ENCODE data around the gene SERPINB11. TPM values are rescaled to one million over a fixed set of nuclear protein-coding genes. Genes with fewer than 3 reads are reported as not detected.

The SERPINB11 gene
- total RNA-seq, 1 donor from 2014 or later, result not detected

DNA sequence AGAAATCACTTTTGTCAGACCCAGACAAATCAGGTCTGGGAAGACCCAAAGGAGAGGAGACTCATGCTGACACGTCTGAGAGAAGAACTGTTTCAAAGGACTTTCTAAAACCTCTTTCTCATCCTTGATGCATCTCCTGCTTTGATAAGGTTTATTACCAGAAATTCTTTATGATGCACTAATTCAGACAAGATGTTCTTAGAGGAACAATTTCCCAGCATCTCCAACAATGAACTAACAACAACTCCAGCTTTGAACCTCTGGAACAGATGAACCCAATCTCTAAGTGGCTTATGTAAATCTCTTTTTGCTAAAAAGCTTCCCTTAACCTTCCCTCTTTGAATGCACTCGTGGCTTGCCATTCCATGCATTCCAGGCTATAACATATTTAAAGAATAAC lies 15.9 kb upstream of the SERPINB11 start:
- Histone ChIP-seq H3K9me3 (replicated peaks) (peaks cover 22% of the 10 kb centered on the region), H3K4me3 (no peak overlapping the region), H3K27me3 (ENCODE audit: low read depth) (no peaks in the 10 kb centered on the region), H3K4me1 (no peaks in the 10 kb centered on the region), H3K36me3 (no peaks in the 10 kb centered on the region), H3K27ac (replicated peaks) (no peak overlapping the region)
- intact Hi-C loops (cut with micrococcal nuclease), result no loop called here
- TF ChIP-seq, protein P1, sequence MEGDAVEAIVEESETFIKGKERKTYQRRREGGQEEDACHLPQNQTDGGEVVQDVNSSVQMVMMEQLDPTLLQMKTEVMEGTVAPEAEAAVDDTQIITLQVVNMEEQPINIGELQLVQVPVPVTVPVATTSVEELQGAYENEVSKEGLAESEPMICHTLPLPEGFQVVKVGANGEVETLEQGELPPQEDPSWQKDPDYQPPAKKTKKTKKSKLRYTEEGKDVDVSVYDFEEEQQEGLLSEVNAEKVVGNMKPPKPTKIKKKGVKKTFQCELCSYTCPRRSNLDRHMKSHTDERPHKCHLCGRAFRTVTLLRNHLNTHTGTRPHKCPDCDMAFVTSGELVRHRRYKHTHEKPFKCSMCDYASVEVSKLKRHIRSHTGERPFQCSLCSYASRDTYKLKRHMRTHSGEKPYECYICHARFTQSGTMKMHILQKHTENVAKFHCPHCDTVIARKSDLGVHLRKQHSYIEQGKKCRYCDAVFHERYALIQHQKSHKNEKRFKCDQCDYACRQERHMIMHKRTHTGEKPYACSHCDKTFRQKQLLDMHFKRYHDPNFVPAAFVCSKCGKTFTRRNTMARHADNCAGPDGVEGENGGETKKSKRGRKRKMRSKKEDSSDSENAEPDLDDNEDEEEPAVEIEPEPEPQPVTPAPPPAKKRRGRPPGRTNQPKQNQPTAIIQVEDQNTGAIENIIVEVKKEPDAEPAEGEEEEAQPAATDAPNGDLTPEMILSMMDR (IDR thresholded peaks at IDR 0.05; ENCODE audit: borderline replicate concordance), result no peak
- DNase-seq, result no peak

DNA sequence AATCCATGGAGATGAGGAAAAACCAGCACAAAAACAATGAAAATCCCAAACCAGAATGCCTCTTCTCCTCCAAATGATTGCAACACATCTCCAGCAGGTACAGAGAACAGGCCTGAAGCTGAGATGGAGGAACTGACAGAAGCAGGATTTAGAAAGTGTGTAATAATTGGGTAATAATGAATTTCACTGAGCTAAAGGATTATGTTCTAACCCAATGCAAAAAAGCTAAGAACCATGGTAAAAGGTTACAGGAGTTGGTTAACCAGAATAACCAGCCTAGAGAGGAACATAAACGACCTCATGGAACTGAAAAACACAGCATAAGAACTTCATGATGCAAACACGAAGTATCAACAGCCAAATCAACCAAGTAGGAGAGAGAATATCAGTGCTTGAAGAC lies 13.7 kb upstream of the SERPINB11 start:
- DNase-seq, result no peak

DNA sequence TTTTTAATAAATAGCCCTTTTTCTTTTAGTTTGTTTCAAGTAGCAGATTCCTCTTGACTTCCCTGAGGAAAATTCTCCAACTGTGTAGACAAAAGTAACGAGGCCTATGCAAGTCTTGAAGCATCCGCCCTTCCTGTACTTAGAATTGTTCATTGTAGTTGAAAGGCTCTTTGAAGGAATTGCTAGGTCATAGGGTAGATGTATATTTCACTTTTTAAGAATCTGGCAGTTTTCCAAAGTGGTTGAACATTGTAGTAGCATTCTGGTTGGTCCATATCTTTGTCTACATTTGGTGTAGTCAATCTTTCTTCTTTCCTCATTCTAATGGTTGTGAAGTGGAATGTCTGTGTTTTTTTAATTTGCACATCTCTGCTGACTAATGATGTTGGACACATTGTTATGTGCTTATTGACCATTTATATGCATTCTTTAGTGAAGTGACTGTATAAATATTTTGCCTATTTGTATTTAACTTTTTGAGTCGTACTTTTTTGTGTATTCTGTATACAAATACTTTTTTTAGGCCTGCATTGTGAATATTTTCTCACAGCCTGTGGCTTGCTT lies 5.6 kb upstream of the SERPINB11 start:
- no peaks in the 10 kb centered on the region for H3K27me3 ChIP-seq (ENCODE audit: low read depth)
- TF ChIP-seq, protein P1 (IDR thresholded peaks at IDR 0.05; ENCODE audit: borderline replicate concordance), result no peak
- no peaks in the 10 kb centered on the region for H3K4me1 ChIP-seq
- H3K27ac ChIP-seq (replicated peaks), result no peak overlapping the region
- intact Hi-C loops (cut with micrococcal nuclease), result no loop called here
- peaks cover 28% of the 10 kb centered on the region for H3K9me3 ChIP-seq (replicated peaks)
- no peaks in the 10 kb centered on the region for H3K36me3 ChIP-seq
- no peak overlapping the region for H3K4me3 ChIP-seq
- DNase-seq, result no peak

More for the DNA sequence above, 13.7 kb upstream of the SERPINB11 start:
- Histone ChIP-seq H3K4me3 (no peak overlapping the region), H3K27me3 (ENCODE audit: low read depth) (no peaks in the 10 kb centered on the region), H3K9me3 (replicated peaks) (peaks cover 43% of the 10 kb centered on the region), H3K27ac (replicated peaks) (no peak overlapping the region), H3K36me3 (no peaks in the 10 kb centered on the region), H3K4me1 (no peaks in the 10 kb centered on the region)
- intact Hi-C loops (cut with micrococcal nuclease), result no loop called here
- TF ChIP-seq, protein P1 (IDR thresholded peaks at IDR 0.05; ENCODE audit: borderline replicate concordance), result no peak

DNA sequence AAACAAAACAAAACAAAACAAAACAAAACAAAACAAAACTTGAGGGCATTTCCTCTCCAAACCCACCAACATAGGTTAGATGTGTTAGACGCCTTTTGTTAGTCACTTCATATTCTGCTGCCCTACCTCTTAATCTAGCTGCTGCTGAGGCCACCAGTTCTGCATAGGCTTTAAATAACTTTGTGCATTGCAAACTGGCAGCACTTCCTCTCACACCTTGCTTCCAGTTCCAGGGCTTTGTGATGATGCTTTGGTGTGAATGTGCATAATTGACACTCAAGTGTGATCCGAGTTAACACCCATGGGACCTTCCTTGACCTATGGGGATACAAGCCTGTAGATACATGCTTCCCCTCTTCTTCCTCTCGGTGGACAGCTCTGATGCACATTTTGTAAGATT lies 2.3 kb upstream of the SERPINB11 start:
- Histone ChIP-seq H3K9me3 (replicated peaks) (no peaks in the 10 kb centered on the region), H3K4me3 (no peak overlapping the region), H3K36me3 (no peaks in the 10 kb centered on the region), H3K27me3 (ENCODE audit: low read depth) (no peaks in the 10 kb centered on the region), H3K27ac (replicated peaks) (no peak overlapping the region), H3K4me1 (no peaks in the 10 kb centered on the region)
- TF ChIP-seq, protein P1 (IDR thresholded peaks at IDR 0.05; ENCODE audit: borderline replicate concordance), result no peak
- no peak for DNase-seq
- intact Hi-C loops (cut with micrococcal nuclease), result no loop called here

DNA sequence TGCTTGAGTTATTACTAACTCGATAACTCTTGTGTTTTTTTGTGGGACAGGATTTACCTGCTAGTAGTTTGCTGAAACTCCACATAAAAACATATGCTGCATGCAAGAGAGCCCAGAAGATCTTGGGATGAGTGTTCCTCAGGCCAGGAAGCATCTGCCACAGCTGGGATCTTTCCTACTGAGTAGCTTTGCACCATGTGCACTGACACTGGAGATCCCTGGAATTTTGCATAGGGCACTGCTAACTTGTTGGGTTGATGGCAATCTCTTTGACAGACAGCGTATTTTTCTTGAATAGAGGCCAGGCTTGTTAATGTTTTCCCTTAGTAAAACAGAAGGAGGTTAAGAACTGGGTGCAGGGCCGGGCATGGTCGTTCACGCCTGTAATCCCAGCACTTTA lies 808 bp upstream of the SERPINB11 start:
- no peak overlapping the region for H3K4me3 ChIP-seq
- no peaks in the 10 kb centered on the region for H3K27me3 ChIP-seq (ENCODE audit: low read depth)
- TF ChIP-seq, protein P1 (IDR thresholded peaks at IDR 0.05; ENCODE audit: borderline replicate concordance), result no peak
- no peaks in the 10 kb centered on the region for H3K9me3 ChIP-seq (replicated peaks)
- H3K36me3 ChIP-seq, result no peaks in the 10 kb centered on the region
- no peak overlapping the region for H3K27ac ChIP-seq (replicated peaks)
- DNase-seq, result no peak
- intact Hi-C loops (cut with micrococcal nuclease), result no loop called here
- no peaks in the 10 kb centered on the region for H3K4me1 ChIP-seq
